Kidney (tissue), 14 donors: ENCODE measurements around the gene CNTNAP1. TPM values are rescaled to one million over a fixed set of nuclear protein-coding genes. Genes with fewer than 3 reads are reported as not detected.
A peak's percentile ranks its signal among the peaks of the same experiment; 100 is the strongest.

Experiments
- DNase-seq, 5 donors: peaks; one replicate each; pipeline ENCODE4 v3.0.0-alpha.2; 2013 to 2020
- FAIRE-seq: peaks from 2 replicates; lab custom pipeline; 2012; peaks lifted over from hg19 to GRCh38; lab: Jason Lieb, UNC
- H3K27ac ChIP-seq, 2 donors: one replicate each; pipeline ENCODE4 v1.7.0; 2013; ENCODE audit warnings: low read depth in 2 of 2, low read length in 2 of 2, inconsistent platforms in 1 of 2
- H3K27me3 ChIP-seq: one replicate; pipeline ENCODE4 v1.7.1; 2013; ENCODE audit warnings: low read length, inconsistent platforms; ENCODE audit not compliant: control insufficient read depth, insufficient read depth
- H3K36me3 ChIP-seq, 3 donors: one replicate each; pipeline versions ENCODE4 v1.7.0 to v1.7.1; 2013; ENCODE audit warnings: low read length in 3 of 3, control low read depth in 1 of 3, inconsistent platforms in 1 of 3; ENCODE audit not compliant: insufficient read depth in 3 of 3, control insufficient read depth in 2 of 3
- H3K4me1 ChIP-seq, 3 donors: one replicate each; pipeline versions ENCODE4 v1.7.0 to v1.7.1; 2013; ENCODE audit warnings: low read length in 3 of 3, inconsistent platforms in 1 of 3, low read depth in 1 of 3; ENCODE audit not compliant: control insufficient read depth in 2 of 3, insufficient read depth in 2 of 3
- H3K4me3 ChIP-seq, 3 donors: one replicate each; pipeline versions ENCODE4 v1.7.0 to v1.8.1; 2013; ENCODE audit warnings: low read length in 3 of 3, control low read depth in 1 of 3, inconsistent platforms in 1 of 3
- H3K9ac ChIP-seq, 3 donors: one replicate each; pipeline versions ENCODE4 v1.7.0 to v1.7.1; 2013; ENCODE audit warnings: low read length in 3 of 3, control low read depth in 1 of 3, inconsistent platforms in 1 of 3
- H3K9me3 ChIP-seq, 3 donors: one replicate each; pipeline versions ENCODE4 v1.7.0 to v1.7.1; 2013; ENCODE audit warnings: low read length in 3 of 3, control low read depth in 1 of 3, inconsistent platforms in 1 of 3; ENCODE audit not compliant: control insufficient read depth in 2 of 3, insufficient read depth in 1 of 3
- intact Hi-C: fragments of 100-400 bp; cut with DNase I; formaldehyde crosslinking; loops from one replicate; pipeline ENCODE4 v1.11.1; 2022
- polyA plus RNA-seq: library from polyadenylated mRNA; stranded (reverse); fragments of 350-450 nt; fragmentation: Illumina TruSeq; extraction: RNeasy Lipid Tissue Mini Kit (QIAGEN cat#74804); gene quantifications from one replicate; pipeline ENCODE4 v1.2.3, GENCODE V29; 2014; ENCODE audit warnings: low read depth, low replicate concordance; ENCODE audit not compliant: insufficient read depth
- total RNA-seq: library from RNA; stranded (reverse); fragmentation: NEBNext Ultra II Directional; extraction: Animal tissue kit (Norgen Biotek cat#: 25700); gene quantifications from one replicate; pipeline ENCODE4 v1.2.1, GENCODE V29; 2021
- TF ChIP-seq, protein P1 (sequence below): IDR thresholded peaks from 3 replicates; pipeline ENCODE4 v1.5.1; 2012; ENCODE audit warnings: mild to moderate bottlenecking, moderate library complexity, borderline replicate concordance; ENCODE audit not compliant: insufficient read depth; ENCODE audit errors: extremely low read depth
- donor health status: control.
- donor health status: control.
- donor health status: control.
- donor health status: control.
- donor health status: control.
- donor health status: DM: yes; HTN: yes; CAD: no.
- donor health status: Normal renal cell carcinoma (clear cell type).

The CNTNAP1 gene
- total and polyA plus RNA-seq, 2 donors from 2014 or later = 1.4 to 9.1 TPM

DNA sequence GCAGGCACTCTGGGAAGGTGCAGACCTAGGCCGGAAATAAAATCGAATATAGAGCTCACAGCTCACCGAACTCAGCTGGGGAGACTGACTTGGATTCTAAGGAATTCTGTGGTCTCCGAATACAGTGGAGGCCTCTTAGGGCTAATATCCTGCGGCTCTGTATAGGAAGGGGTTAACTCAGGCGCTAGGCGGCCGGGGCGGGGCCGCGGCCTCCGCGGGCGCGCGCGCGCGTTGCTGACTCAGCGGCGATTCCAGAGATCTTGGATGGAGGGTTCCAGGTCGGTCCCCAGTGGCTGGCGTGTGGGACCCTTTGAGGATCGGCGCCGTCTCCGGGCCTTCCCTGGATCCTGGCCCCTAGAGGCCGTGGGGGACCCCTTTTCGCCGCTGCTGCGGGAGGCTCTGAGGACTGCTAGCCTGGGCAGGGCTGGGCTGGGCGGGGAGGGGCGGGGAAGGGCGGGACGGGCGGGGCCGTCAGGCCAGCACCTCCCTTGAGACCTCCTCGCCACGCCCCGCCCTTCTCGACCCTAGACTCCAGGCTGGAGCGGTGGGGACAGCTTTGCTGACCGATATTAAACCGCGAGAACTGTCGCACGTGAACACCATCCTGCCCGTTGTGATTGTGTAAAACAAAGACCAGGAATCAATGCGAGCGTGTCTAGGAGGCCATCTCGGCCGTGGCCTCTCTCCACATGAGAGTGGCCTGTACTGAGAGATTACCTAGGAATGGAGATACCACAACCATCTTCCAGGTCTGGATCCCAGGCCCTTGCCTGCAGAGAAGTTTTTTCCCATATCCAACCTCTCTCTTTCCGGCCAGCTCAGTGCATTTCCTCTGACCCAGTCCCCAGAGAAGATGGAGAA, 4.2 kb upstream of the CNTNAP1 start:
- H3K9me3 ChIP-seq = no peaks in the 10 kb centered on the region
- intact Hi-C loops = no loop called here
- H3K4me1 ChIP-seq = peaks cover 0 to 46% (median 3%) of the 10 kb centered on the region in 3 donors
- H3K27me3 ChIP-seq = no peaks in the 10 kb centered on the region
- FAIRE-seq (no peak), DNase-seq (peak; percentile 87 to 96 (median 93))
- H3K9ac ChIP-seq = peak overlapping the region; percentile 19 to 83 (median 67)
- H3K4me3 ChIP-seq = peak overlapping the region; percentile 65 to 78 (median 74)
- peaks cover 0 to 1% (median 0%) of the 10 kb centered on the region in 3 donors for H3K36me3 ChIP-seq
- TF ChIP-seq, protein P1, sequence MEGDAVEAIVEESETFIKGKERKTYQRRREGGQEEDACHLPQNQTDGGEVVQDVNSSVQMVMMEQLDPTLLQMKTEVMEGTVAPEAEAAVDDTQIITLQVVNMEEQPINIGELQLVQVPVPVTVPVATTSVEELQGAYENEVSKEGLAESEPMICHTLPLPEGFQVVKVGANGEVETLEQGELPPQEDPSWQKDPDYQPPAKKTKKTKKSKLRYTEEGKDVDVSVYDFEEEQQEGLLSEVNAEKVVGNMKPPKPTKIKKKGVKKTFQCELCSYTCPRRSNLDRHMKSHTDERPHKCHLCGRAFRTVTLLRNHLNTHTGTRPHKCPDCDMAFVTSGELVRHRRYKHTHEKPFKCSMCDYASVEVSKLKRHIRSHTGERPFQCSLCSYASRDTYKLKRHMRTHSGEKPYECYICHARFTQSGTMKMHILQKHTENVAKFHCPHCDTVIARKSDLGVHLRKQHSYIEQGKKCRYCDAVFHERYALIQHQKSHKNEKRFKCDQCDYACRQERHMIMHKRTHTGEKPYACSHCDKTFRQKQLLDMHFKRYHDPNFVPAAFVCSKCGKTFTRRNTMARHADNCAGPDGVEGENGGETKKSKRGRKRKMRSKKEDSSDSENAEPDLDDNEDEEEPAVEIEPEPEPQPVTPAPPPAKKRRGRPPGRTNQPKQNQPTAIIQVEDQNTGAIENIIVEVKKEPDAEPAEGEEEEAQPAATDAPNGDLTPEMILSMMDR = no peak
- peak overlapping the region; percentile 89 to 97 for H3K27ac ChIP-seq

DNA sequence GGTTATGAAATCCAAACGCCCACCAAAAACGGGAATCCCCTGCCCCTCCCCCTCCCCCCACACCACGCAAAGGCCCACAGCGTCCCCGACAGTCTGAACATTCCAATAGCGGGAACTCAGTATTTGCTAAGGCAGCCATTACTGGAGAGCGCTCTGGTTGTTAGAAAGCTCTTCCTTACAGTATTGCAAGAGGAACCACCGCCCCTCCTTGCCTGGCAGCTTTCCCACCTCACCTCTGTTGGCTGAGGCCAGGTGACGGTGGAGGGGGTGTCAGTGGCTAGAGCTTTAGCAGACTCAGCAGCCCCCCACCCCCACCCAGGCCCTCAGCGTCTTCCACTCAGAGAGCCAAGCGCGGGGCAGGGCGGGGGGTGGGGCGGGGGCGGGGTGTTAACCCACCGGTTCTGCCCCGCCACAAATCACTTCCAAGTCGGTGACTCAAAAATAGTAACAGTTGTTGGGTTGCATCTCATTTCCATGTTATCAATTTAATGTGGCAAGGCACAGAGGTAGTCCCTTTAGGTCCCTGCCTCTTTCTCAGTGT, 3.3 kb upstream of the CNTNAP1 start:
- peaks cover 3% of the 10 kb centered on the region for H3K27me3 ChIP-seq
- DNase-seq (peak in 4 of 5 donors; percentile 37 to 88 (median 82)), FAIRE-seq (no peak)
- peak overlapping the region in 1 of 3 donors; percentile 83 for H3K9ac ChIP-seq
- H3K4me3 ChIP-seq = peak overlapping the region in 2 of 3 donors; percentile 39 to 65
- intact Hi-C loops = no loop called here
- H3K27ac ChIP-seq = peak overlapping the region; percentile 91 to 97
- TF ChIP-seq, protein P1 = peak; percentile 15
- H3K36me3 ChIP-seq = no peaks in the 10 kb centered on the region
- peaks cover 0 to 49% (median 3%) of the 10 kb centered on the region in 3 donors for H3K4me1 ChIP-seq
- no peaks in the 10 kb centered on the region for H3K9me3 ChIP-seq

DNA sequence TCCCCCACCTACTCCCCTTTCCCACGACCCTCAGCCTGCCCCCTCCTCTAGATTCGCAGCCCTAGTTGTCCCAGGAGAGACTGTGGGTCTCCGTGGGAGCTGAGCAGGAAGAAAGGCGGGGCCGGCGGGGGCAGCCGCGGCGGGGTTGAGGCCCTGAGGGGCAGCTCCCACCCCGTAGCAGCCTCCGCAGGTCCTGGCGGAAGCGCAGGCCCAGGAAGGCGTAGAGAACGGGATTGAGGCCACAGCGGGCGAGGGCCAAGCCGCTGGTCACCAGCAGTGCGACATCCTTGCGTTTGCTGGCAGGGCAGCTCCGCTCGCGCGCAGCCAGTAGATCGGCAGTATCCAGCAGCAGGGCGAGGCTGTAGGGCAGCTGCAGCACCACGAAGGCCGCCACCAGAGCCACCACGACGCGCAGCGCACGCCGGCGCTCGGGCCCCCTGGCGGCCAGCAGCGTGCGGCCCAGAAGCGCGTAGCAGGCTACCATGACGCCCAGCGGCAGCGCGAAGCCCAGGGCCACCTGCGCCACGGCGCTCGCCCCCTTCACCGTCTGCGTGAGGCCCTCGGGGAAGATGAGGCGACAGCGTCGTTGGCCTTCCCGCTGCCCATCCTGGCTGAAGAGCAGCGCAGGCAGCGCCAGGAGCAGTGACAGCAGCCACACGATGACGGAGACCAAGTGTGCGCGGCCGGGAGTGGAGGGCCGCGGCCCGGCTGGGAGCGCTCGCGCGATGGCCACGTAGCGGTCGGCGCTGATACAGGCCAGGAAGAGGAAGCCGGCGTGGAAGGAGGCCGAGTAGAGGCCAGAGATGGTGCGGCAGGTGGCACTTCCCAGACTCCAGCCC, 2.6 kb upstream of the CNTNAP1 start:
- TF ChIP-seq, protein P1 = peak; percentile 76
- peak; percentile 83 to 92 (median 90) for DNase-seq
- Histone ChIP-seq H3K9ac (peak overlapping the region in 2 of 3 donors; percentile 51 to 67), H3K27ac (peak overlapping the region; percentile 91 to 92), H3K9me3 (no peaks in the 10 kb centered on the region), H3K4me3 (peak overlapping the region; percentile 39 to 54 (median 43)), H3K27me3 (peaks cover 8% of the 10 kb centered on the region), H3K4me1 (peaks cover 0 to 43% (median 3%) of the 10 kb centered on the region in 3 donors), H3K36me3 (no peaks in the 10 kb centered on the region)
- intact Hi-C loops = no loop called here
- FAIRE-seq = no peak
